Natural killer cell (primary cell): ENCODE results near the gene RNF223. TPM values are rescaled to one million over a fixed set of nuclear protein-coding genes. Genes with fewer than 3 reads are reported as not detected.

Experiments
- ATAC-seq, 3 donors: fragments of 150-1000 bp in 2 of 3; fragments of 200-7000 bp in 1 of 3; cut with Tn5 transposase; 1 replicate in 1 of 3; 2 replicates in 2 of 3; pipeline ENCODE4 v1.10.0; 2021; ENCODE audit warnings: mild to moderate bottlenecking in 2 of 3, moderate library complexity in 2 of 3
- DNase-seq, 2 donors: peaks; one replicate each; pipeline versions ENCODE4 v3.0.0 to v3.0.0-alpha.2; 2013 to 2021; ENCODE audit warnings: mixed read lengths in 1 of 2
- H3K27ac ChIP-seq: one replicate; pipeline ENCODE4 v1.5.1; 2013; ENCODE audit warnings: mild to moderate bottlenecking, low read length
- H3K27me3 ChIP-seq: one replicate; pipeline ENCODE4 v1.6.1; 2013; ENCODE audit warnings: low read length; ENCODE audit not compliant: control insufficient read depth, insufficient read depth
- H3K36me3 ChIP-seq: one replicate; pipeline ENCODE4 v1.6.1; 2013; ENCODE audit warnings: low read length; ENCODE audit not compliant: control insufficient read depth, insufficient read depth
- H3K4me1 ChIP-seq: one replicate; pipeline ENCODE4 v1.6.1; 2013; ENCODE audit warnings: low read length; ENCODE audit not compliant: control insufficient read depth, insufficient read depth
- H3K4me3 ChIP-seq: one replicate; pipeline ENCODE4 v1.5.1; 2013; ENCODE audit warnings: low read length
- H3K9me3 ChIP-seq: one replicate; pipeline ENCODE4 v1.6.1; 2013; ENCODE audit warnings: low read length; ENCODE audit not compliant: control insufficient read depth, insufficient read depth
- H3K27ac Mint-ChIP-seq, 2 donors: one replicate each; pipeline ENCODE4 v1.8.0; 2022; ENCODE audit warnings: mild to moderate bottlenecking in 2 of 2, mixed read lengths in 2 of 2, moderate library complexity in 1 of 2
- H3K27me3 Mint-ChIP-seq, 2 donors: one replicate each; pipeline ENCODE4 v1.8.0; 2022; ENCODE audit warnings: low read depth in 2 of 2, mixed read lengths in 2 of 2
- H3K36me3 Mint-ChIP-seq: one replicate; pipeline ENCODE4 v1.8.0; 2022; ENCODE audit warnings: mixed read lengths
- H3K4me1 Mint-ChIP-seq, 2 donors: one replicate each; pipeline ENCODE4 v1.8.0; 2022; ENCODE audit warnings: mixed read lengths in 2 of 2
- H3K4me3 Mint-ChIP-seq: one replicate; pipeline ENCODE4 v1.8.0; 2022; ENCODE audit warnings: mild to moderate bottlenecking, moderate library complexity, mixed read lengths
- H3K9me3 Mint-ChIP-seq, 2 donors: one replicate each; pipeline ENCODE4 v1.8.0; 2022; ENCODE audit warnings: mixed read lengths in 2 of 2
- WGBS: methylation state at CpG from one replicate; pipeline ENCODE4 v1.1.7; 2013; ENCODE audit warnings: missing lambda C conversion rate; ENCODE audit not compliant: insufficient coverage; 5-methylcytosine and 5-hydroxymethylcytosine counted together
- intact Hi-C: fragments of 100-400 bp; cut with micrococcal nuclease; formaldehyde crosslinking; loops from one replicate; pipeline ENCODE4 v1.14.2; 2022
- total RNA-seq, 4 donors: library from RNA; stranded (reverse); fragments of 120-200 nt in 1 of 4; gene quantifications; one replicate each; pipeline versions ENCODE4 v1.2.3 to v1.2.4, GENCODE V29; 2013 to 2022
- TF ChIP-seq, protein P1 (sequence below): fragments of 200-600 bp; IDR thresholded peaks from one replicate; pipeline ENCODE4 v1.8.0; 2022; ENCODE audit warnings: antibody characterized with exemption

The RNF223 gene
- total RNA-seq, 3 donors from 2014 or later (not counting 1 experiment from before 2014, with no cell fraction given), result not detected

DNA sequence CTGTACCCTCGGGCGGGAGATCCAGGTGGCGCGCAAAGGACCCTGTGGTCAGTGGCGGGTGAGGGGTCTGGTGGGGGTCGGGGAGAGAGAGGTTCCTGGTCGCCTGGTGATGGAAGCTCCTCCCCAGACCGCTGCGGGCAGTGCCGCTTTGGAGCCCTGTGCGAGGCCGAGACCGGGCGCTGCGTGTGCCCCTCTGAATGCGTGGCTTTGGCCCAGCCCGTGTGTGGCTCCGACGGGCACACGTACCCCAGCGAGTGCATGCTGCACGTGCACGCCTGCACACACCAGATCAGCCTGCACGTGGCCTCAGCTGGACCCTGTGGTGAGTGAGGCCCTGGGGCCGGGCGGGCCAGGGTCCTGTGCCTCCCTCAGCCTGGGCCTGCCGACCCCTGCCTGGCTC, 30.7 kb downstream of the RNF223 start:
- H3K27ac ChIP-seq, result no peak overlapping the region
- H3K36me3 Mint-ChIP-seq, result no peaks in the 10 kb centered on the region
- H3K27me3 Mint-ChIP-seq, result peaks cover 5 to 7% of the 10 kb centered on the region in 2 donors
- H3K4me1 Mint-ChIP-seq, result peaks cover 0 to 19% of the 10 kb centered on the region in 2 donors
- H3K36me3 ChIP-seq, result no peaks in the 10 kb centered on the region
- H3K27ac Mint-ChIP-seq, result no peak overlapping the region
- H3K4me1 ChIP-seq, result peaks cover 22% of the 10 kb centered on the region
- peaks cover 2% of the 10 kb centered on the region for H3K27me3 ChIP-seq
- intact Hi-C loops, result no loop called here
- 95% methylated on average over 26 of the region's 27 CpGs for WGBS
- ATAC-seq (no peak), DNase-seq (no peak)
- no peaks in the 10 kb centered on the region for H3K9me3 Mint-ChIP-seq
- H3K4me3 ChIP-seq, result no peak overlapping the region
- no peaks in the 10 kb centered on the region for H3K9me3 ChIP-seq
- H3K4me3 Mint-ChIP-seq, result no peak overlapping the region
- TF ChIP-seq, protein P1, sequence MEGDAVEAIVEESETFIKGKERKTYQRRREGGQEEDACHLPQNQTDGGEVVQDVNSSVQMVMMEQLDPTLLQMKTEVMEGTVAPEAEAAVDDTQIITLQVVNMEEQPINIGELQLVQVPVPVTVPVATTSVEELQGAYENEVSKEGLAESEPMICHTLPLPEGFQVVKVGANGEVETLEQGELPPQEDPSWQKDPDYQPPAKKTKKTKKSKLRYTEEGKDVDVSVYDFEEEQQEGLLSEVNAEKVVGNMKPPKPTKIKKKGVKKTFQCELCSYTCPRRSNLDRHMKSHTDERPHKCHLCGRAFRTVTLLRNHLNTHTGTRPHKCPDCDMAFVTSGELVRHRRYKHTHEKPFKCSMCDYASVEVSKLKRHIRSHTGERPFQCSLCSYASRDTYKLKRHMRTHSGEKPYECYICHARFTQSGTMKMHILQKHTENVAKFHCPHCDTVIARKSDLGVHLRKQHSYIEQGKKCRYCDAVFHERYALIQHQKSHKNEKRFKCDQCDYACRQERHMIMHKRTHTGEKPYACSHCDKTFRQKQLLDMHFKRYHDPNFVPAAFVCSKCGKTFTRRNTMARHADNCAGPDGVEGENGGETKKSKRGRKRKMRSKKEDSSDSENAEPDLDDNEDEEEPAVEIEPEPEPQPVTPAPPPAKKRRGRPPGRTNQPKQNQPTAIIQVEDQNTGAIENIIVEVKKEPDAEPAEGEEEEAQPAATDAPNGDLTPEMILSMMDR, result no peak

DNA sequence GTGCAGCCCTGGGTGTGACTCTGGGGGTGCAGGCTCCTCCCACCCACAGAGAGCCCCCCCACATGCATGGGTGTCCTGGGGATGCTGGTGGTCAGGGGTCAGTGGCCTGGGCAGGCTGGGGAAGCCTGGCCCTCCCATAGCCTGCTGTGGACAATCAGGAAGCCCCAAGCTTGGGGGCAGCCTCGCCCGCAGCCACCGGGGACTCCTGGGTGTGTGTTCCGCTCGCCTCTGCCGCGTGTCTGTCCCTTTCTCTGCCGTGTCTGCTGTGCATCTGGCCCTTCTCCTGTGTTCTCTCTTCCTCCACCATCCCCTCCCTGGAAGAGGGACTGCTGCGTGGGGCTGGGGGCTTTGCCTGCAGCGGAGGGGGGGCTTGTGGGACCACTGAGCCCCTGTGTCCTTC, 31.3 kb downstream of the RNF223 start:
- H3K36me3 ChIP-seq, result no peaks in the 10 kb centered on the region
- TF ChIP-seq, protein P1, result no peak
- Mint-ChIP-seq H3K36me3 (no peaks in the 10 kb centered on the region), H3K27me3 (peaks cover 7 to 9% of the 10 kb centered on the region in 2 donors), H3K27ac (no peak overlapping the region), H3K4me3 (peak overlapping the region; percentile 52), H3K4me1 (peaks cover 0 to 19% of the 10 kb centered on the region in 2 donors), H3K9me3 (no peaks in the 10 kb centered on the region)
- ATAC-seq (no peak), DNase-seq (peak in 1 of 2 donors; percentile 44)
- H3K9me3 ChIP-seq, result no peaks in the 10 kb centered on the region
- WGBS, result 89% methylated on average over 10 of the region's 10 CpGs
- no peak overlapping the region for H3K4me3 ChIP-seq
- peaks cover 6% of the 10 kb centered on the region for H3K27me3 ChIP-seq
- no peak overlapping the region for H3K27ac ChIP-seq
- peaks cover 25% of the 10 kb centered on the region for H3K4me1 ChIP-seq
- intact Hi-C loops, result no loop called here

DNA sequence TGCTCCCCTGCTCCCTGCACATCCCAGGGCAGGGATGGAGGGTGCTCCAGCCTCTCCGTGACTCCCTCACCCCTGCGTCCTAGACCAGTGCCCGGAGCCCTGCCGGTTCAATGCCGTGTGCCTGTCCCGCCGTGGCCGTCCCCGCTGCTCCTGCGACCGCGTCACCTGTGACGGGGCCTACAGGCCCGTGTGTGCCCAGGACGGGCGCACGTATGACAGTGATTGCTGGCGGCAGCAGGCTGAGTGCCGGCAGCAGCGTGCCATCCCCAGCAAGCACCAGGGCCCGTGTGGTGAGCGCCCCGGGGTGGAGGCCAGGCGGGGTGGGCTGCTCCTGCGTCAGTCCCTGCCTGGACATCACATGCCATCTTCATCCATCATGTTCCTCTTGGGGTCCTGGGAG, 32.2 kb downstream of the RNF223 start:
- no peak overlapping the region for H3K27ac Mint-ChIP-seq
- TF ChIP-seq, protein P1, result no peak
- ATAC-seq, result no peak
- no peaks in the 10 kb centered on the region for H3K9me3 Mint-ChIP-seq
- peaks cover 25% of the 10 kb centered on the region for H3K4me1 ChIP-seq
- no peaks in the 10 kb centered on the region for H3K36me3 ChIP-seq
- no peaks in the 10 kb centered on the region for H3K9me3 ChIP-seq
- H3K36me3 Mint-ChIP-seq, result no peaks in the 10 kb centered on the region
- 92% methylated on average over 25 of the region's 25 CpGs for WGBS
- no peak overlapping the region for H3K4me3 ChIP-seq
- H3K4me3 Mint-ChIP-seq, result peak overlapping the region; percentile 13
- H3K27me3 Mint-ChIP-seq, result peaks cover 7 to 12% of the 10 kb centered on the region in 2 donors
- peaks cover 0 to 19% of the 10 kb centered on the region in 2 donors for H3K4me1 Mint-ChIP-seq
- intact Hi-C loops, result no loop called here
- no peak overlapping the region for H3K27ac ChIP-seq
- DNase-seq, result peak in 1 of 2 donors; percentile 40
- peaks cover 8% of the 10 kb centered on the region for H3K27me3 ChIP-seq

DNA sequence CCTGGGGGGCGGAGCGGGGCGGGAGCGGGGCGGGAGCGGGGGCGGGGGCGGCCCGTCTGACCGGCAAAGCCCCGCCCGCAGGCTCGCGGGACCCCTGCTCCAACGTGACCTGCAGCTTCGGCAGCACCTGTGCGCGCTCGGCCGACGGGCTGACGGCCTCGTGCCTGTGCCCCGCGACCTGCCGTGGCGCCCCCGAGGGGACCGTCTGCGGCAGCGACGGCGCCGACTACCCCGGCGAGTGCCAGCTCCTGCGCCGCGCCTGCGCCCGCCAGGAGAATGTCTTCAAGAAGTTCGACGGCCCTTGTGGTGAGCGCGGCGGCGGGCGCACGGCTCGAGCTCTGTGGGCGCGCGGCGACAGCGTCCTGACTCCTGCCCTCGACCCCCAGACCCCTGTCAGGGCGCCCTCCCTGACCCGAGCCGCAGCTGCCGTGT, 33.0 kb downstream of the RNF223 start:
- Mint-ChIP-seq H3K27me3 (peaks cover 10 to 13% of the 10 kb centered on the region in 2 donors), H3K27ac (no peak overlapping the region), H3K4me1 (peaks cover 0 to 19% of the 10 kb centered on the region in 2 donors), H3K9me3 (no peaks in the 10 kb centered on the region), H3K36me3 (no peaks in the 10 kb centered on the region), H3K4me3 (no peak overlapping the region)
- H3K4me1 ChIP-seq, result peaks cover 25% of the 10 kb centered on the region
- H3K27me3 ChIP-seq, result peaks cover 8% of the 10 kb centered on the region
- 59% methylated on average over 55 of the region's 60 CpGs for WGBS
- H3K36me3 ChIP-seq, result no peaks in the 10 kb centered on the region
- intact Hi-C loops, result no loop called here
- no peak overlapping the region for H3K27ac ChIP-seq
- TF ChIP-seq, protein P1, result no peak
- no peaks in the 10 kb centered on the region for H3K9me3 ChIP-seq
- DNase-seq, result no peak
- peak in 1 of 3 donors; percentile 8 for ATAC-seq
- H3K4me3 ChIP-seq, result no peak overlapping the region
